ENCODE data around the gene SRGAP1. TPM values are rescaled to one million over a fixed set of nuclear protein-coding genes. Genes with fewer than 3 reads are reported as not detected.

SRGAP1 gene
- total RNA-seq, 1 experiment from 2014 or later = 26.8 TPM

DNA sequence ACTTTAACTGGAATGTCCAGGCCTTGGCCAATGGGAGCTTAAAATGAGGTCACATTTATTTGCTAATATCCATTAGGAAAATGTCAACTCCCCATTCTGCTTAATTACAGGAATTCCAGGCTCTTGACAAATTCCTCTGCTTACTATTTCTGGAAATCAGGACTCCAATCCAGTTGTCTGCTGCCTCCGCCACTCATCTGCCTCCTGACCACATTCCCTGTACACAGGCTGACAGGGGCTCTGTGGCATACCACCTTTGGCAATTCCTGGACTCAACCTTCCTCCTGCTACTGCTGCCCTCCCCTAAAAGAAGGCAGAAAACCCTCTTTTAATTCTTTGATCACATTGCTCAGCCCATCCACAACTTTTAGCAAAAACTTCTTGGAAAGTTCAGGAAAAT lies 339.7 kb downstream of the SRGAP1 start:
- ChIA-PET CTCF (no interaction called here), POLR2A (interaction anchor here (0.6 kb wide), 1 partner anchor 529 kb away, joined by 3 read pairs; no protein-coding TSS in a partner anchor)
- no peak overlapping the region for H3K4me3 ChIP-seq (ENCODE audit: low read depth in 2 of 2, low read length in 2 of 2)
- no TSS peak for BruUV-seq (replicated peaks)
- H3K9me3 ChIP-seq (ENCODE audit: control insufficient read depth, insufficient read depth, low read depth, low read length) = peaks cover 8% of the 10 kb centered on the region; the same call in 1 of the 2 replicates
- peaks cover 22% of the 10 kb centered on the region for H3K4me1 ChIP-seq (ENCODE audit: control insufficient read depth, insufficient read depth, low read length)
- in situ Hi-C loops (cut with HindIII; ENCODE audit: low pct_unique_long_range_greater_than_20kb, low sequenced_read_pairs) = no loop called here
- intact Hi-C loops (cut with micrococcal nuclease; ENCODE audit: unreplicated experiment) = loop anchor here (5.0 kb wide), 1 partner anchor 342 kb away; the partner anchor contains the start of gene SRGAP1
- DNase-seq (ENCODE audit: low read depth, low spot score) (no peak), ATAC-seq (no peak)
- no peaks in the 10 kb centered on the region for H3K27me3 ChIP-seq (ENCODE audit: control insufficient read depth, insufficient read depth, low read length)
- TF ChIP-seq POLR2AphosphoS5 (IDR thresholded peaks at IDR 0.05; ENCODE audit: low read depth, low read length) (no peak), TCF7L2 (IDR thresholded peaks at IDR 0.05; ENCODE audit: low read depth, low read length) (no peak), SIN3A (IDR thresholded peaks at IDR 0.05; ENCODE audit: borderline replicate concordance, insufficient read depth, low read depth, low read length) (no peak)
- TF ChIP-seq, protein P1, sequence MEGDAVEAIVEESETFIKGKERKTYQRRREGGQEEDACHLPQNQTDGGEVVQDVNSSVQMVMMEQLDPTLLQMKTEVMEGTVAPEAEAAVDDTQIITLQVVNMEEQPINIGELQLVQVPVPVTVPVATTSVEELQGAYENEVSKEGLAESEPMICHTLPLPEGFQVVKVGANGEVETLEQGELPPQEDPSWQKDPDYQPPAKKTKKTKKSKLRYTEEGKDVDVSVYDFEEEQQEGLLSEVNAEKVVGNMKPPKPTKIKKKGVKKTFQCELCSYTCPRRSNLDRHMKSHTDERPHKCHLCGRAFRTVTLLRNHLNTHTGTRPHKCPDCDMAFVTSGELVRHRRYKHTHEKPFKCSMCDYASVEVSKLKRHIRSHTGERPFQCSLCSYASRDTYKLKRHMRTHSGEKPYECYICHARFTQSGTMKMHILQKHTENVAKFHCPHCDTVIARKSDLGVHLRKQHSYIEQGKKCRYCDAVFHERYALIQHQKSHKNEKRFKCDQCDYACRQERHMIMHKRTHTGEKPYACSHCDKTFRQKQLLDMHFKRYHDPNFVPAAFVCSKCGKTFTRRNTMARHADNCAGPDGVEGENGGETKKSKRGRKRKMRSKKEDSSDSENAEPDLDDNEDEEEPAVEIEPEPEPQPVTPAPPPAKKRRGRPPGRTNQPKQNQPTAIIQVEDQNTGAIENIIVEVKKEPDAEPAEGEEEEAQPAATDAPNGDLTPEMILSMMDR (IDR thresholded peaks at IDR 0.05) = no peak
- TF ChIP-seq, protein P2, sequence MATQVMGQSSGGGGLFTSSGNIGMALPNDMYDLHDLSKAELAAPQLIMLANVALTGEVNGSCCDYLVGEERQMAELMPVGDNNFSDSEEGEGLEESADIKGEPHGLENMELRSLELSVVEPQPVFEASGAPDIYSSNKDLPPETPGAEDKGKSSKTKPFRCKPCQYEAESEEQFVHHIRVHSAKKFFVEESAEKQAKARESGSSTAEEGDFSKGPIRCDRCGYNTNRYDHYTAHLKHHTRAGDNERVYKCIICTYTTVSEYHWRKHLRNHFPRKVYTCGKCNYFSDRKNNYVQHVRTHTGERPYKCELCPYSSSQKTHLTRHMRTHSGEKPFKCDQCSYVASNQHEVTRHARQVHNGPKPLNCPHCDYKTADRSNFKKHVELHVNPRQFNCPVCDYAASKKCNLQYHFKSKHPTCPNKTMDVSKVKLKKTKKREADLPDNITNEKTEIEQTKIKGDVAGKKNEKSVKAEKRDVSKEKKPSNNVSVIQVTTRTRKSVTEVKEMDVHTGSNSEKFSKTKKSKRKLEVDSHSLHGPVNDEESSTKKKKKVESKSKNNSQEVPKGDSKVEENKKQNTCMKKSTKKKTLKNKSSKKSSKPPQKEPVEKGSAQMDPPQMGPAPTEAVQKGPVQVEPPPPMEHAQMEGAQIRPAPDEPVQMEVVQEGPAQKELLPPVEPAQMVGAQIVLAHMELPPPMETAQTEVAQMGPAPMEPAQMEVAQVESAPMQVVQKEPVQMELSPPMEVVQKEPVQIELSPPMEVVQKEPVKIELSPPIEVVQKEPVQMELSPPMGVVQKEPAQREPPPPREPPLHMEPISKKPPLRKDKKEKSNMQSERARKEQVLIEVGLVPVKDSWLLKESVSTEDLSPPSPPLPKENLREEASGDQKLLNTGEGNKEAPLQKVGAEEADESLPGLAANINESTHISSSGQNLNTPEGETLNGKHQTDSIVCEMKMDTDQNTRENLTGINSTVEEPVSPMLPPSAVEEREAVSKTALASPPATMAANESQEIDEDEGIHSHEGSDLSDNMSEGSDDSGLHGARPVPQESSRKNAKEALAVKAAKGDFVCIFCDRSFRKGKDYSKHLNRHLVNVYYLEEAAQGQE (IDR thresholded peaks at IDR 0.05; ENCODE audit: insufficient read depth in 1 of 2, low read depth in 2 of 2, low read length in 1 of 2) = no peak
- H3K36me3 ChIP-seq (ENCODE audit: control insufficient read depth, insufficient read depth, low read length) = no peaks in the 10 kb centered on the region
- no peak overlapping the region for H3K27ac ChIP-seq (ENCODE audit: low read length)

DNA sequence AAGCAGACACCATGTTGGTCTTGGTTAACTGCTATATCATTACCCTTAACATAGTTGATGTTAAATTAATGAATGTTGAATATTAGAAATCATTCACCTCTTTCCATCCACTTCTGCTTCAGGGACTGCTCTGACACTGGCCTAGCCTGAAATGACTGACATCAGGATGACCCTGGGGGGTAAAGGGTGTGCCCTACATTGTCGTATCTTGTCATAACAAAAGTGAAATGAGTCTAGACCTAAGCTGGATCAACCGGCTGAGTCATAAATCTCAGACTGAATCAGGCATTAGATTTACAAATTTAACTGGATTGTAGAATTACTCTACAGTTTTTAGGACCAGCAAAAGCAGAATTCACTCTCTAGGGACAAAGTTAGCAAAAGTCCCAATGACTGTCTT lies 342.3 kb downstream of the SRGAP1 start:
- Histone ChIP-seq H3K4me1 (ENCODE audit: control insufficient read depth, insufficient read depth, low read length) (peaks cover 9% of the 10 kb centered on the region), H3K27me3 (ENCODE audit: control insufficient read depth, insufficient read depth, low read length) (no peaks in the 10 kb centered on the region), H3K27ac (ENCODE audit: low read length) (no peak overlapping the region), H3K9me3 (ENCODE audit: control insufficient read depth, insufficient read depth, low read depth, low read length) (peaks cover 8% of the 10 kb centered on the region; the same call in 1 of the 2 replicates), H3K4me3 (ENCODE audit: low read depth in 2 of 2, low read length in 2 of 2) (no peak overlapping the region), H3K36me3 (ENCODE audit: control insufficient read depth, insufficient read depth, low read length) (no peaks in the 10 kb centered on the region)
- in situ Hi-C loops (cut with HindIII; ENCODE audit: low pct_unique_long_range_greater_than_20kb, low sequenced_read_pairs) = no loop called here
- POLR2A ChIA-PET = no interaction called here
- TF ChIP-seq SIN3A (IDR thresholded peaks at IDR 0.05; ENCODE audit: borderline replicate concordance, insufficient read depth, low read depth, low read length) (no peak), TCF7L2 (IDR thresholded peaks at IDR 0.05; ENCODE audit: low read depth, low read length) (no peak), POLR2AphosphoS5 (IDR thresholded peaks at IDR 0.05; ENCODE audit: low read depth, low read length) (no peak)
- TF ChIP-seq, protein P1 (IDR thresholded peaks at IDR 0.05) = no peak
- TF ChIP-seq, protein P2 (IDR thresholded peaks at IDR 0.05; ENCODE audit: insufficient read depth in 1 of 2, low read depth in 2 of 2, low read length in 1 of 2) = no peak
- intact Hi-C loops (cut with micrococcal nuclease; ENCODE audit: unreplicated experiment) = no loop called here
- DNase-seq (ENCODE audit: low read depth, low spot score) = no peak
- BruUV-seq (replicated peaks) = no TSS peak
- ATAC-seq = no peak
- CTCF ChIA-PET = no interaction called here
